ENCODE results near the gene TUBGCP2. TPM values are rescaled to one million over a fixed set of nuclear protein-coding genes. Genes with fewer than 3 reads are reported as not detected.

Gene TUBGCP2
- total RNA-seq, 1 experiment from 2014 or later = 52.4 TPM

DNA sequence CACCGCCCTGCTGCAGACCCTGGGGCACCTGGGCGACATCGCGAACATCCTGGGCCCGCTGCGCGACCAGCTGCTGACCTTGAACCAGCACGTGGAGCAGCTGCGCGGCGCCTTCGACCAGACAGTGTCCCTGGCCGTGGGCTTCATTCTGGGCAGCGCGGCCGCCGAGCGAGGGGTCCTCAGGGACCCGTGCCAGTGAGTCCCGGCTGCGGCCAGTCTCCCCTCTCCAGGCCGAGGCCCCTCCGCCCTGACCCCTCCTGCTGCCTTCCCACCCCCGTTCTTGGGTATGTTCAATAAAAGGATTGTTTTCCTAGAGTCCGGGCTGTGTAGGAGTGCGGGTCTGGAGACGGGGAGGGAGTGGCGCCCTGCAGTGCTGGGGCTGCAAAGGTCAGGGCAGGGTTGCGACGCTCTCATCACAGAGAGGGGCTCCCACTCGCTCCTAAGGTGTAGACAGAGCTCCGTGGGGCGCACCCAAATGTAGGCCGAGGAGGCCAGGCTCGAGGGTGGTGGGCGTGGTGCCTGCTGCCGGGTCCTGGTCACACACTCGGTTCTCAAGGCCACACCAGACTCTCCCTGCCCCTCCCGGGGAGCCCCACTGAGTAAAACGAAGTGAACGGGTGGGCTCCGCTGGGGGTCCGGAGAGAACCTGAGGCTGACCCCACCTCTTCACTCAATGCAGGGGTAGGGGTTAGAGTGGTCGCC, 77.3 kb downstream of the TUBGCP2 start:
- Histone ChIP-seq H2BK120ac (ENCODE audit: low read depth, low read length, poor library complexity, severe bottlenecking) (no peak overlapping the region), H3K4me1 (ENCODE audit: insufficient read depth, low read length) (no peaks in the 10 kb centered on the region; the same call in 1 of the 2 replicates), H3K56ac (ENCODE audit: insufficient read length, low read depth, low read length) (no peak overlapping the region), H2BK5ac (ENCODE audit: insufficient read length, low read length) (no peak overlapping the region), H4K20me1 (ENCODE audit: control insufficient read depth, insufficient read depth, insufficient read length) (no peaks in the 10 kb centered on the region), H2AFZ (ENCODE audit: low read length) (no peak overlapping the region), H3K79me1 (ENCODE audit: insufficient read depth, low read depth, low read length, poor library complexity, severe bottlenecking) (no peaks in the 10 kb centered on the region), H3K27ac (ENCODE audit: insufficient read length, low read depth, low read length) (no peak overlapping the region), H3K4me2 (ENCODE audit: insufficient read depth, insufficient read length, low read length) (peak overlapping the region; percentile 20), H2BK20ac (ENCODE audit: low read depth, low read length, poor library complexity, severe bottlenecking) (no peak overlapping the region), H3K4ac (ENCODE audit: low read depth, low read length) (no peak overlapping the region), H2BK15ac (ENCODE audit: low read depth, low read length) (no peak overlapping the region), H3K9ac (ENCODE audit: extremely low read depth, insufficient read length, low read length) (no peak overlapping the region), H3K23ac (ENCODE audit: insufficient read length, low read depth, low read length) (no peak overlapping the region), H3K27me3 (ENCODE audit: insufficient read depth, low read length) (peaks cover 9% of the 10 kb centered on the region; the same call in 1 of the 2 replicates), H4K91ac (ENCODE audit: insufficient read length, low read depth, low read length) (no peak overlapping the region), H4K5ac (ENCODE audit: insufficient read length, low read depth, low read length) (no peak overlapping the region), H4K8ac (replicated peaks; ENCODE audit: insufficient read length, low read depth, low read length) (no peak overlapping the region), H3K9me3 (ENCODE audit: control insufficient read depth, low read depth, low read length) (no peaks in the 10 kb centered on the region), H3T11ph (ENCODE audit: low read length) (no peak overlapping the region), H3K79me2 (ENCODE audit: insufficient read depth, low read length) (no peaks in the 10 kb centered on the region), H2AK5ac (ENCODE audit: insufficient read length, low read length) (no peak overlapping the region), H2BK12ac (ENCODE audit: insufficient read length, low read depth, low read length) (no peak overlapping the region), H3K18ac (ENCODE audit: insufficient read length, low read depth, low read length) (no peak overlapping the region), H3K23me2 (ENCODE audit: insufficient read length, low read depth, low read length, poor library complexity, severe bottlenecking) (no peaks in the 10 kb centered on the region), H3K14ac (ENCODE audit: insufficient read depth, low read length) (no peak overlapping the region)
- H3K4me3 Mint-ChIP-seq = peak overlapping the region; percentile 77 to 78
- no peak overlapping the region; a peak in 1 of 7 replicates for H3K27ac Mint-ChIP-seq
- peaks cover 82% of the 10 kb centered on the region for H3K27me3 Mint-ChIP-seq (ENCODE audit: low read depth)
- TF ChIP-seq, protein P1, sequence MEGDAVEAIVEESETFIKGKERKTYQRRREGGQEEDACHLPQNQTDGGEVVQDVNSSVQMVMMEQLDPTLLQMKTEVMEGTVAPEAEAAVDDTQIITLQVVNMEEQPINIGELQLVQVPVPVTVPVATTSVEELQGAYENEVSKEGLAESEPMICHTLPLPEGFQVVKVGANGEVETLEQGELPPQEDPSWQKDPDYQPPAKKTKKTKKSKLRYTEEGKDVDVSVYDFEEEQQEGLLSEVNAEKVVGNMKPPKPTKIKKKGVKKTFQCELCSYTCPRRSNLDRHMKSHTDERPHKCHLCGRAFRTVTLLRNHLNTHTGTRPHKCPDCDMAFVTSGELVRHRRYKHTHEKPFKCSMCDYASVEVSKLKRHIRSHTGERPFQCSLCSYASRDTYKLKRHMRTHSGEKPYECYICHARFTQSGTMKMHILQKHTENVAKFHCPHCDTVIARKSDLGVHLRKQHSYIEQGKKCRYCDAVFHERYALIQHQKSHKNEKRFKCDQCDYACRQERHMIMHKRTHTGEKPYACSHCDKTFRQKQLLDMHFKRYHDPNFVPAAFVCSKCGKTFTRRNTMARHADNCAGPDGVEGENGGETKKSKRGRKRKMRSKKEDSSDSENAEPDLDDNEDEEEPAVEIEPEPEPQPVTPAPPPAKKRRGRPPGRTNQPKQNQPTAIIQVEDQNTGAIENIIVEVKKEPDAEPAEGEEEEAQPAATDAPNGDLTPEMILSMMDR (conservative IDR thresholded peaks at IDR 0.05) = no peak
- H3K9me3 Mint-ChIP-seq = peaks cover 0 to 8% of the 10 kb centered on the region in 2 experiments; a peak in 3 of 5 replicates
- no CpG with 5 or more reads among the region's 44 CpGs for WGBS (ENCODE audit: extremely low coverage, insufficient read length, low lambda C conversion rate)
- DNase-seq = no peak
- H3K36me3 Mint-ChIP-seq (ENCODE audit: insufficient read depth in 1 of 3, low read depth in 3 of 3) = peaks cover 0 to 2% (median 0%) of the 10 kb centered on the region in 3 experiments; a peak in 4 of 7 replicates
- H3K4me1 Mint-ChIP-seq = peaks cover 24 to 28% of the 10 kb centered on the region in 2 experiments

Measured in H9 (cell line).